A549 (cell line): Measurements from ENCODE around the gene SPNS2. TPM values are rescaled to one million over a fixed set of nuclear protein-coding genes. Genes with fewer than 3 reads are reported as not detected.

Source experiments
- ATAC-seq, 2 experiments: fragments of 200-7000 bp in 1 of 2; fragments of >200 bp in 1 of 2; cut with Nextera tagmentation in 1 of 2; cut with Tn5 transposase in 1 of 2; 3 replicates each; pipeline versions ENCODE4 v1.8.0 to v1.9.1; 2018 to 2020; ENCODE audit warnings: mild to moderate bottlenecking in 1 of 2, moderate library complexity in 1 of 2
- CTCF ChIA-PET: fragments of 300-600 bp; sonication (Branson Sonifier 250); formaldehyde crosslinking; extraction: SDS; loops from one replicate; lab custom pipeline; 2021; ENCODE audit warnings: antibody characterized with exemption, inconsistent platforms; lab: Yijun Ruan, JAX
- POLR2A ChIA-PET: fragments of 350-600 bp; formaldehyde crosslinking; extraction: SDS; loops from one replicate; lab custom pipeline; 2021; ENCODE audit warnings: antibody characterized with exemption, inconsistent platforms; lab: Yijun Ruan, JAX
- DNase-seq, 2 experiments: peaks; one replicate each; pipeline versions ENCODE4 v3.0.0 to v3.0.0-alpha.2; 2011 to 2016; ENCODE audit warnings: low read depth in 1 of 2, low spot score in 1 of 2
- FAIRE-seq: peaks from 2 replicates; lab custom pipeline; 2011; peaks lifted over from hg19 to GRCh38; lab: Jason Lieb, UNC
- H3K27ac ChIP-seq, 2 experiments: fragments of >200 bp; sonication (Bioruptor Twin); formaldehyde crosslinking; 3 replicates each; pipeline ENCODE4 v1.5.1; 2016 to 2017
- H3K4me1 ChIP-seq: fragments of >200 bp; sonication (Bioruptor Twin); formaldehyde crosslinking; 3 replicates; pipeline ENCODE4 v1.6.1; 2016
- H3K4me2 ChIP-seq: fragments of >200 bp; sonication (Bioruptor Twin); formaldehyde crosslinking; 3 replicates; pipeline ENCODE4 v1.6.1; 2016
- H3K4me3 ChIP-seq: fragments of >200 bp; sonication (Bioruptor Twin); formaldehyde crosslinking; 3 replicates; pipeline ENCODE4 v1.5.1; 2016
- H3K9me3 ChIP-seq: fragments of >200 bp; sonication (Bioruptor Twin); formaldehyde crosslinking; 3 replicates; pipeline ENCODE4 v1.6.1; 2016
- CHD4 ChIP-seq: fragments of 200-600 bp; sonication (generic); IDR thresholded peaks from 2 replicates; pipeline ENCODE4 v1.6.1; 2016; ENCODE audit warnings: antibody characterized with exemption, mild to moderate bottlenecking, borderline replicate concordance
- EHF ChIP-seq: fragments of 250-450 bp; sonication (Bioruptor Pico); IDR thresholded peaks from 2 replicates; pipeline ENCODE4 v1.5.0; 2020; ENCODE audit warnings: mild to moderate bottlenecking
- FOSB ChIP-seq: fragments of 250-450 bp; sonication (Bioruptor Pico); IDR thresholded peaks from 2 replicates; pipeline ENCODE4 v1.5.0; 2020; ENCODE audit warnings: mild to moderate bottlenecking, moderate library complexity
- FOSL2 ChIP-seq, 2 experiments: fragments of 450-650 bp in 1 of 2; fragments of >200 bp in 1 of 2; sonication (Bioruptor Twin) in 1 of 2; formaldehyde crosslinking; IDR thresholded peaks; 2 replicates each; pipeline versions ENCODE4 v1.5.0 to v1.6.1; 2016 to 2020; ENCODE audit warnings: mild to moderate bottlenecking in 1 of 2, moderate library complexity in 1 of 2
- FOXS1 ChIP-seq: fragments of 250-450 bp; sonication (Bioruptor Pico); IDR thresholded peaks from 2 replicates; pipeline ENCODE4 v1.5.0; 2020; ENCODE audit warnings: mild to moderate bottlenecking, moderate library complexity
- GATA3 ChIP-seq: IDR thresholded peaks from 2 replicates; pipeline ENCODE4 v1.6.1; 2012; ENCODE audit warnings: borderline replicate concordance
- HEYL ChIP-seq: fragments of 250-450 bp; sonication (Bioruptor Pico); IDR thresholded peaks from 2 replicates; pipeline ENCODE4 v1.8.0; 2021; ENCODE audit warnings: mild to moderate bottlenecking, moderate library complexity
- HOXB5 ChIP-seq: fragments of 250-450 bp; sonication (Bioruptor Pico); IDR thresholded peaks from 2 replicates; pipeline ENCODE4 v1.5.0; 2020; ENCODE audit warnings: mild to moderate bottlenecking, moderate library complexity
- JUN ChIP-seq, 2 experiments: fragments of >200 bp; sonication (Bioruptor Twin); formaldehyde crosslinking; IDR thresholded peaks; 2 replicates in 1 of 2; 3 replicates in 1 of 2; pipeline ENCODE4 v1.6.1; 2016 to 2017
- JUNB ChIP-seq: fragments of >200 bp; sonication (Bioruptor Twin); formaldehyde crosslinking; IDR thresholded peaks from 2 replicates; pipeline ENCODE4 v1.6.1; 2016
- KDM5A ChIP-seq: fragments of 200-600 bp; sonication (generic); IDR thresholded peaks from 2 replicates; pipeline ENCODE4 v1.6.1; 2016; ENCODE audit warnings: antibody characterized with exemption, mild to moderate bottlenecking
- MAFK ChIP-seq: fragments of 450-650 bp; IDR thresholded peaks from 2 replicates; pipeline ENCODE4 v1.6.1; 2014; ENCODE audit not compliant: partially characterized antibody
- MAX ChIP-seq: IDR thresholded peaks from 2 replicates; pipeline ENCODE4 v1.6.1; 2012
- RAD21 ChIP-seq, 2 experiments: fragments of >200 bp in 1 of 2; sonication (Bioruptor Twin) in 1 of 2; formaldehyde crosslinking in 1 of 2; IDR thresholded peaks in 1 of 2; conservative IDR thresholded peaks in 1 of 2; 2 replicates in 1 of 2; 3 replicates in 1 of 2; pipeline ENCODE4 v1.6.1; 2012 to 2018; ENCODE audit warnings: inconsistent platforms in 1 of 2
- TFCP2L1 ChIP-seq: fragments of 250-450 bp; sonication (Bioruptor Pico); IDR thresholded peaks from 2 replicates; pipeline ENCODE4 v1.5.0; 2021; ENCODE audit warnings: mild to moderate bottlenecking
- ZC3H11A ChIP-seq: fragments of 450-650 bp; IDR thresholded peaks from 2 replicates; pipeline ENCODE4 v1.6.1; 2014; ENCODE audit warnings: antibody characterized with exemption, mild to moderate bottlenecking
- ZNF302 ChIP-seq: fragments of 250-450 bp; sonication (Bioruptor Pico); IDR thresholded peaks from 2 replicates; pipeline ENCODE4 v1.9.0; 2021; ENCODE audit warnings: inconsistent platforms, mild to moderate bottlenecking, moderate library complexity
- WGBS: methylation state at CpG from one replicate; pipeline ENCODE4 v1.1.6; 2017; ENCODE audit errors: missing lambda C conversion rate; 5-methylcytosine and 5-hydroxymethylcytosine counted together
- polyA plus RNA-seq, 4 experiments: library from polyadenylated mRNA; depleted of rRNA in 3 of 4; stranded (reverse); fragments of >200 nt; fragmentation: RNase III in 1 of 4; extraction: RNeasy Plus Mini Kit Qiagen cat#74134 plus additional on column Dnase treatment in 1 of 4; gene quantifications; 2 replicates in 3 of 4; 3 replicates in 1 of 4; pipeline ENCODE4 v1.2.3, GENCODE V29; 2011 to 2017
- TF ChIP-seq, protein P1 (sequence below): IDR thresholded peaks from 2 replicates; pipeline ENCODE4 v1.6.1; 2012
- TF ChIP-seq, protein P2 (sequence below): fragments of >200 bp; sonication (Bioruptor Twin); formaldehyde crosslinking; IDR thresholded peaks from 3 replicates; pipeline ENCODE4 v1.5.1; 2016
- TF ChIP-seq, protein P3 (sequence below): IDR thresholded peaks from 2 replicates; pipeline ENCODE4 v1.6.1; 2012; ENCODE audit warnings: low read depth, borderline replicate concordance

SPNS2 gene
- polyA plus RNA-seq, 2 of the 4 experiments (the other 2 are of a cell fraction): 0.27 to 0.46 TPM

DNA sequence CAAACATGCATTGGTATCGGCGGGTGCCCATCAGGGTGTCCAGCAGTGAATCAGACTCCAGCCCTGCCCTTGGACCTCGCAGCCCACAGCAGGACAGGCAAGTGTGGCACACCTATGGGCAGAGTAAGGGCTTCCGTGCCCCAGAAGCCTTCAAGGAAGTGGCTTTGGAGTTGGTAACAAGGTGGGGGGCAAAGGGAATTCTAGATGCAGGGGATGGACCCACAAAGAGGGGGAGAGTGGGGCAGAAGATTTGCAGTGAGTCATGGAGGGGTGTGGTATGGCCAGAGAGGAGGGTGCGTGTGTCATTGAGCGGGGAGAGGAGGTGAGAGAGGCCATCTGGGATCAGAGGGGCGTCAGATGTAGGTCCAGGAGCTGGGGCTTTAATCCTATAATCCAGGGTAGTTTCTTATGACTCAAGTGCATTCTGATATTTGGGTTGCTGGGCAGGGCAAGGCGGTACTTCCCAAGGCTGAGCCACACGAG is 8.5 kb upstream of the SPNS2 start:
- WGBS: 40% methylated on average over 9 of the region's 9 CpGs
- POLR2A ChIA-PET: no interaction called here

DNA sequence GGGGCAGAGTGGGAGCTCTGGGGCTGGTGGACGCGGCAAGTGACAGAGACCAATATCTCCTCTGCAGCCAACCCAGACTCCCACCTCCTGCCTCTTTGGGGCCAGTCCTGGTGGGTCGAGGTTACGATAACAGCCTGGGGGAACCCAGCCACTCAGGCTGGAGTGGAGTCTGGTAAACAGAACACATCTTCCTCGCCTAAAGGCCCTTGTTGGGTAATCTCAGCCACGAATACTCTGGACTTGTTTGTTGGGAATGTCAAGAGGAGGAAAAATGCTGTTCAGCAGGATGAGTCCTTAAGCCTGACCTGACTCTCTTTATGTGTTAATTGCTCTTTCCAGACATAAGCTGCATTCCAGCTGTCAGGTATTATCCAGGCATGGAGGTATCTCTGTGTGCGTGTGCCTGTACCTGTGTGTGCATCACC is 8.0 kb upstream of the SPNS2 start:
- H3K4me1 ChIP-seq: peaks cover 22% of the 10 kb centered on the region
- no peak for ATAC-seq
- no peak for DNase-seq
- ChIA-PET CTCF (interaction anchor here (0.8 to 1.6 kb wide), 5 partner anchors 10 to 71 kb away, joined by 3 to 6 read pairs (median 4); no protein-coding TSS in a partner anchor), POLR2A (no interaction called here)
- no peak overlapping the region for H3K4me2 ChIP-seq
- no peak overlapping the region for H3K27ac ChIP-seq
- H3K9me3 ChIP-seq: no peaks in the 10 kb centered on the region
- H3K4me3 ChIP-seq: no peak overlapping the region
- TF ChIP-seq, protein P1, sequence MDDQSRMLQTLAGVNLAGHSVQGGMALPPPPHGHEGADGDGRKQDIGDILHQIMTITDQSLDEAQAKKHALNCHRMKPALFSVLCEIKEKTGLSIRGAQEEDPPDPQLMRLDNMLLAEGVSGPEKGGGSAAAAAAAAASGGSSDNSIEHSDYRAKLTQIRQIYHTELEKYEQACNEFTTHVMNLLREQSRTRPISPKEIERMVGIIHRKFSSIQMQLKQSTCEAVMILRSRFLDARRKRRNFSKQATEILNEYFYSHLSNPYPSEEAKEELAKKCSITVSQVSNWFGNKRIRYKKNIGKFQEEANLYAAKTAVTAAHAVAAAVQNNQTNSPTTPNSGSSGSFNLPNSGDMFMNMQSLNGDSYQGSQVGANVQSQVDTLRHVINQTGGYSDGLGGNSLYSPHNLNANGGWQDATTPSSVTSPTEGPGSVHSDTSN: no peak
- TF ChIP-seq RAD21 (conservative IDR thresholded peaks at IDR 0.05 in 1 of 2, IDR thresholded peaks at IDR 0.05 in 1 of 2): no peak
- no peak for FAIRE-seq
- WGBS: 46% methylated on average over 7 of the region's 7 CpGs

More for the DNA sequence above, 8.5 kb upstream of the SPNS2 start:
- TF ChIP-seq TFCP2L1 (CRISPR knock-in tag) (no peak), KDM5A (no peak), CHD4 (no peak), ZNF302 (no peak), FOSL2 (IDR thresholded peaks at IDR 0.05) (no peak), FOSL2 (CRISPR knock-in tag; IDR thresholded peaks at IDR 0.05) (no peak), GATA3 (no peak), JUN (IDR thresholded peaks at IDR 0.05) (no peak), EHF (CRISPR knock-in tag) (no peak), MAX (no peak), HEYL (CRISPR knock-in tag) (no peak), HOXB5 (no peak), ZC3H11A (no peak), FOXS1 (CRISPR knock-in tag) (no peak), MAFK (no peak), FOSB (CRISPR knock-in tag) (no peak), JUNB (no peak)
- TF ChIP-seq, protein P2, sequence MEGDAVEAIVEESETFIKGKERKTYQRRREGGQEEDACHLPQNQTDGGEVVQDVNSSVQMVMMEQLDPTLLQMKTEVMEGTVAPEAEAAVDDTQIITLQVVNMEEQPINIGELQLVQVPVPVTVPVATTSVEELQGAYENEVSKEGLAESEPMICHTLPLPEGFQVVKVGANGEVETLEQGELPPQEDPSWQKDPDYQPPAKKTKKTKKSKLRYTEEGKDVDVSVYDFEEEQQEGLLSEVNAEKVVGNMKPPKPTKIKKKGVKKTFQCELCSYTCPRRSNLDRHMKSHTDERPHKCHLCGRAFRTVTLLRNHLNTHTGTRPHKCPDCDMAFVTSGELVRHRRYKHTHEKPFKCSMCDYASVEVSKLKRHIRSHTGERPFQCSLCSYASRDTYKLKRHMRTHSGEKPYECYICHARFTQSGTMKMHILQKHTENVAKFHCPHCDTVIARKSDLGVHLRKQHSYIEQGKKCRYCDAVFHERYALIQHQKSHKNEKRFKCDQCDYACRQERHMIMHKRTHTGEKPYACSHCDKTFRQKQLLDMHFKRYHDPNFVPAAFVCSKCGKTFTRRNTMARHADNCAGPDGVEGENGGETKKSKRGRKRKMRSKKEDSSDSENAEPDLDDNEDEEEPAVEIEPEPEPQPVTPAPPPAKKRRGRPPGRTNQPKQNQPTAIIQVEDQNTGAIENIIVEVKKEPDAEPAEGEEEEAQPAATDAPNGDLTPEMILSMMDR: no peak
- TF ChIP-seq, protein P3, sequence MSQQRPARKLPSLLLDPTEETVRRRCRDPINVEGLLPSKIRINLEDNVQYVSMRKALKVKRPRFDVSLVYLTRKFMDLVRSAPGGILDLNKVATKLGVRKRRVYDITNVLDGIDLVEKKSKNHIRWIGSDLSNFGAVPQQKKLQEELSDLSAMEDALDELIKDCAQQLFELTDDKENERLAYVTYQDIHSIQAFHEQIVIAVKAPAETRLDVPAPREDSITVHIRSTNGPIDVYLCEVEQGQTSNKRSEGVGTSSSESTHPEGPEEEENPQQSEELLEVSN: no peak
- no peak overlapping the region for H3K4me3 ChIP-seq
- DNase-seq (peak in 1 of 2 experiments; percentile 31), ATAC-seq (no peak), FAIRE-seq (no peak)
- CTCF ChIA-PET: interaction anchor here (0.8 to 1.6 kb wide), 4 partner anchors 11 to 70 kb away, joined by 3 to 6 read pairs (median 4); no protein-coding TSS in a partner anchor
- H3K27ac ChIP-seq: no peak overlapping the region
- H3K9me3 ChIP-seq: no peaks in the 10 kb centered on the region
- no peak overlapping the region for H3K4me2 ChIP-seq
- H3K4me1 ChIP-seq: peaks cover 22% of the 10 kb centered on the region
